ENCODE results near the gene ATL3. TPM values are rescaled to one million over a fixed set of nuclear protein-coding genes. Genes with fewer than 3 reads are reported as not detected.
A peak's percentile ranks its signal among the peaks of the same experiment; 100 is the strongest.

Gene ATL3
- total and polyA plus RNA-seq, 2 of the 13 experiments (the other 11 are each of a cell fraction or from before 2014, with no cell fraction given): not detected

GRCh38 chr11:63681321-63682065, 10.3 kb upstream of the ATL3 start, which contains the start of gene RTN3 (continued):
- TF ChIP-seq ZNF280D (CRISPR knock-in tag; IDR thresholded peaks at IDR 0.05): no peak
- TF ChIP-seq SMYD3 (CRISPR knock-in tag; IDR thresholded peaks at IDR 0.05): no peak
- TF ChIP-seq ZGPAT (CRISPR knock-in tag; IDR thresholded peaks at IDR 0.05): peak; percentile 55
- TF ChIP-seq ZBTB46 (CRISPR knock-in tag; IDR thresholded peaks at IDR 0.05; ENCODE audit: borderline replicate concordance): no peak
- TF ChIP-seq SAFB2 (CRISPR knock-in tag; IDR thresholded peaks at IDR 0.05; ENCODE audit: borderline replicate concordance, low read depth): no peak; the same call in 1 of the 2 replicates
- TF ChIP-seq SALL1 (CRISPR knock-in tag; IDR thresholded peaks at IDR 0.05): peak; percentile 53; the same call in 1 of the 2 replicates
- peak; percentile 51; the same call in 1 of the 2 replicates for TF ChIP-seq SMAD1 (CRISPR knock-in tag; IDR thresholded peaks at IDR 0.05; ENCODE audit: borderline replicate concordance, low read depth)
- peak; percentile 19 for TF ChIP-seq NCOA2 (CRISPR knock-in tag; IDR thresholded peaks at IDR 0.05)
- TF ChIP-seq TP53 (CRISPR knock-in tag; conservative IDR thresholded peaks at IDR 0.05): 0 out of 2 replicates have a peak, but pooled peaks have one; percentile 60
- 0 out of 2 replicates have a peak, but pooled peaks have one; percentile 6 for TF ChIP-seq GFI1 (CRISPR knock-in tag; IDR thresholded peaks at IDR 0.05; ENCODE audit: borderline replicate concordance)
- no peak for TF ChIP-seq SP140L (CRISPR knock-in tag; IDR thresholded peaks at IDR 0.05; ENCODE audit: borderline replicate concordance)
- TF ChIP-seq IRF2 (CRISPR knock-in tag; IDR thresholded peaks at IDR 0.05): 0 out of 2 replicates have a peak, but pooled peaks have one; percentile 33
- no peak for TF ChIP-seq SNRNP70 (IDR thresholded peaks at IDR 0.05; ENCODE audit: low read depth, low read length)
- no peak for TF ChIP-seq ZNF317 (CRISPR knock-in tag; IDR thresholded peaks at IDR 0.05)
- no peak for TF ChIP-seq CSRNP2 (CRISPR knock-in tag; conservative IDR thresholded peaks at IDR 0.05; ENCODE audit: low read depth)
- TF ChIP-seq FOSL2 (CRISPR knock-in tag; IDR thresholded peaks at IDR 0.05): peak; percentile 77
- peak; percentile 23; the same call in 1 of the 2 replicates for TF ChIP-seq BHLHE40 (IDR thresholded peaks at IDR 0.05; ENCODE audit: low read length)
- no peak for TF ChIP-seq KLF15 (CRISPR knock-in tag; IDR thresholded peaks at IDR 0.05; ENCODE audit: borderline replicate concordance)
- TF ChIP-seq ZNF367 (CRISPR knock-in tag; IDR thresholded peaks at IDR 0.05; ENCODE audit: borderline replicate concordance): no peak
- TF ChIP-seq ATF3 (CRISPR knock-in tag; IDR thresholded peaks at IDR 0.05): no peak
- no peak for TF ChIP-seq ZNF496 (CRISPR knock-in tag; IDR thresholded peaks at IDR 0.05; ENCODE audit: insufficient replicate concordance)

Measured in HepG2 (cell line).